Measurements from ENCODE around the gene NSUN5. TPM values are rescaled to one million over a fixed set of nuclear protein-coding genes. Genes with fewer than 3 reads are reported as not detected.
"Not testable (repeated sequence)": the region's sequence is repeated elsewhere in the genome, so short reads cannot be mapped to it uniquely, and the experiment has no call there.

NSUN5 gene
- polyA plus RNA-seq, 3 donors = 28.6 to 37.7 (median 31.3) TPM

- H3K9me3 ChIP-seq (replicated peaks in 1 of 2; ENCODE audit: control insufficient read depth in 1 of 2, insufficient read depth in 1 of 2, low read length in 2 of 2); H3K9me3 Mint-ChIP-seq; H3K4me2 ChIP-seq (replicated peaks; ENCODE audit: extremely low read depth, low read length, poor library complexity, severe bottlenecking); H3K36me3 Mint-ChIP-seq; H3K9ac ChIP-seq (ENCODE audit: insufficient read depth, low read length, poor library complexity, severe bottlenecking); H3K4me1 ChIP-seq (ENCODE audit: control insufficient read depth in 1 of 2, insufficient read depth in 2 of 2, low read length in 2 of 2); H3K4me1 Mint-ChIP-seq; H2AFZ ChIP-seq (ENCODE audit: insufficient read depth, low read depth, low read length, poor library complexity, severe bottlenecking); DNase-seq; H3K79me2 ChIP-seq (ENCODE audit: insufficient read depth, low read length); H4K20me1 ChIP-seq (ENCODE audit: insufficient read depth, low read length); H3K27me3 ChIP-seq (ENCODE audit: control insufficient read depth in 2 of 2, insufficient read depth in 2 of 2, low read length in 2 of 2); H3K36me3 ChIP-seq (replicated peaks in 1 of 2; ENCODE audit: control insufficient read depth in 1 of 2, insufficient read depth in 2 of 2, low read length in 2 of 2); intact Hi-C loops (cut with micrococcal nuclease); H3K4me3 ChIP-seq (replicated peaks in 1 of 3; ENCODE audit: low read depth in 2 of 3, low read length in 3 of 3); H3K4me3 Mint-ChIP-seq; H3K27ac Mint-ChIP-seq; H3K27ac ChIP-seq (ENCODE audit: low read depth in 1 of 2, low read length in 2 of 2); H3K27me3 Mint-ChIP-seq (ENCODE audit: low read depth in 3 of 3): not testable (repeated sequence)
- WGBS (ENCODE audit: insufficient coverage) = no CpG with 5 or more reads among the region's 27 CpGs
Observed at GRCh38 chr7:73297706-73298105, 10.9 kb downstream of the NSUN5 start.

- H3K27ac ChIP-seq (ENCODE audit: low read depth in 1 of 2, low read length in 2 of 2); H3K36me3 Mint-ChIP-seq; H3K36me3 ChIP-seq (replicated peaks in 1 of 2; ENCODE audit: control insufficient read depth in 1 of 2, insufficient read depth in 2 of 2, low read length in 2 of 2); H3K9ac ChIP-seq (ENCODE audit: insufficient read depth, low read length, poor library complexity, severe bottlenecking); H3K4me1 ChIP-seq (ENCODE audit: control insufficient read depth in 1 of 2, insufficient read depth in 2 of 2, low read length in 2 of 2); intact Hi-C loops (cut with micrococcal nuclease); H3K4me3 Mint-ChIP-seq; H3K9me3 ChIP-seq (replicated peaks in 1 of 2; ENCODE audit: control insufficient read depth in 1 of 2, insufficient read depth in 1 of 2, low read length in 2 of 2); DNase-seq; H3K27me3 Mint-ChIP-seq (ENCODE audit: low read depth in 3 of 3); H3K4me2 ChIP-seq (replicated peaks; ENCODE audit: extremely low read depth, low read length, poor library complexity, severe bottlenecking); H3K27me3 ChIP-seq (ENCODE audit: control insufficient read depth in 2 of 2, insufficient read depth in 2 of 2, low read length in 2 of 2); H3K4me1 Mint-ChIP-seq; H2AFZ ChIP-seq (ENCODE audit: insufficient read depth, low read depth, low read length, poor library complexity, severe bottlenecking); H3K79me2 ChIP-seq (ENCODE audit: insufficient read depth, low read length); H3K27ac Mint-ChIP-seq; H3K9me3 Mint-ChIP-seq; H3K4me3 ChIP-seq (replicated peaks in 1 of 3; ENCODE audit: low read depth in 2 of 3, low read length in 3 of 3); H4K20me1 ChIP-seq (ENCODE audit: insufficient read depth, low read length): not testable (repeated sequence)
- WGBS (ENCODE audit: insufficient coverage) = no CpG with 5 or more reads among the region's 13 CpGs
Observed at GRCh38 chr7:73297235-73297634, 11.4 kb downstream of the NSUN5 start.

- intact Hi-C loops (cut with micrococcal nuclease) = not testable (repeated sequence)
Observed at GRCh38 chr7:73277210-73277609, 31.4 kb downstream of the NSUN5 start.

GRCh38 chr7:73267813-73268212, 40.8 kb downstream of the NSUN5 start:
- H3K27ac ChIP-seq (ENCODE audit: low read depth in 1 of 2, low read length in 2 of 2); H3K4me3 Mint-ChIP-seq; intact Hi-C loops (cut with micrococcal nuclease); H3K36me3 Mint-ChIP-seq; H3K27me3 Mint-ChIP-seq (ENCODE audit: low read depth in 3 of 3); H3K27ac Mint-ChIP-seq; H2AFZ ChIP-seq (ENCODE audit: insufficient read depth, low read depth, low read length, poor library complexity, severe bottlenecking); H3K9ac ChIP-seq (ENCODE audit: insufficient read depth, low read length, poor library complexity, severe bottlenecking); H3K4me3 ChIP-seq (replicated peaks in 1 of 3; ENCODE audit: low read depth in 2 of 3, low read length in 3 of 3); H3K36me3 ChIP-seq (replicated peaks in 1 of 2; ENCODE audit: control insufficient read depth in 1 of 2, insufficient read depth in 2 of 2, low read length in 2 of 2); DNase-seq; H4K20me1 ChIP-seq (ENCODE audit: insufficient read depth, low read length); H3K9me3 ChIP-seq (replicated peaks in 1 of 2; ENCODE audit: control insufficient read depth in 1 of 2, insufficient read depth in 1 of 2, low read length in 2 of 2); H3K4me2 ChIP-seq (replicated peaks; ENCODE audit: extremely low read depth, low read length, poor library complexity, severe bottlenecking); H3K27me3 ChIP-seq (ENCODE audit: control insufficient read depth in 2 of 2, insufficient read depth in 2 of 2, low read length in 2 of 2); H3K4me1 ChIP-seq (ENCODE audit: control insufficient read depth in 1 of 2, insufficient read depth in 2 of 2, low read length in 2 of 2); H3K79me2 ChIP-seq (ENCODE audit: insufficient read depth, low read length); H3K4me1 Mint-ChIP-seq; H3K9me3 Mint-ChIP-seq: not testable (repeated sequence)
- WGBS (ENCODE audit: insufficient coverage) = no CpG with 5 or more reads among the region's 4 CpGs

More at GRCh38 chr7:73277210-73277609, 31.4 kb downstream of the NSUN5 start:
- H2AFZ ChIP-seq (ENCODE audit: insufficient read depth, low read depth, low read length, poor library complexity, severe bottlenecking); H3K9me3 Mint-ChIP-seq; H3K4me3 Mint-ChIP-seq; H3K9me3 ChIP-seq (replicated peaks in 1 of 2; ENCODE audit: control insufficient read depth in 1 of 2, insufficient read depth in 1 of 2, low read length in 2 of 2); H3K4me2 ChIP-seq (replicated peaks; ENCODE audit: extremely low read depth, low read length, poor library complexity, severe bottlenecking); H3K36me3 Mint-ChIP-seq; H3K36me3 ChIP-seq (replicated peaks in 1 of 2; ENCODE audit: control insufficient read depth in 1 of 2, insufficient read depth in 2 of 2, low read length in 2 of 2); H3K79me2 ChIP-seq (ENCODE audit: insufficient read depth, low read length); H3K27me3 ChIP-seq (ENCODE audit: control insufficient read depth in 2 of 2, insufficient read depth in 2 of 2, low read length in 2 of 2); H3K27me3 Mint-ChIP-seq (ENCODE audit: low read depth in 3 of 3); H3K4me1 ChIP-seq (ENCODE audit: control insufficient read depth in 1 of 2, insufficient read depth in 2 of 2, low read length in 2 of 2); H3K27ac ChIP-seq (ENCODE audit: low read depth in 1 of 2, low read length in 2 of 2); H4K20me1 ChIP-seq (ENCODE audit: insufficient read depth, low read length); H3K27ac Mint-ChIP-seq; H3K4me1 Mint-ChIP-seq; H3K4me3 ChIP-seq (replicated peaks in 1 of 3; ENCODE audit: low read depth in 2 of 3, low read length in 3 of 3); DNase-seq; H3K9ac ChIP-seq (ENCODE audit: insufficient read depth, low read length, poor library complexity, severe bottlenecking): not testable (repeated sequence)
- WGBS (ENCODE audit: insufficient coverage) = no CpG with 5 or more reads among the region's 5 CpGs
